GM23338 (cell line): Measurements from ENCODE around the gene OAS2. TPM values are rescaled to one million over a fixed set of nuclear protein-coding genes. Genes with fewer than 3 reads are reported as not detected.

Source experiments
- ATAC-seq: fragments of 200-7000 bp; cut with Tn5 transposase; 3 replicates; pipeline ENCODE4 v1.9.1; 2020
- DNase-seq: peaks from one replicate; pipeline ENCODE4 v3.0.0-alpha.2; 2015; ENCODE audit warnings: low spot score
- H2AFZ ChIP-seq: fragments of 200-600 bp; sonication (generic); 2 replicates; pipeline ENCODE4 v1.8.0; 2016; ENCODE audit warnings: antibody characterized with exemption, mild to moderate bottlenecking, moderate library complexity
- H3F3A ChIP-seq: fragments of 200-600 bp; sonication (generic); replicated peaks from 2 replicates; pipeline ENCODE4 v1.8.0; 2017; ENCODE audit warnings: antibody characterized with exemption, mixed run types, low read depth
- H3K27ac ChIP-seq: fragments of 200-600 bp; sonication (generic); 2 replicates; pipeline ENCODE4 v1.6.1; 2016; ENCODE audit warnings: low read depth
- H3K27me3 ChIP-seq: fragments of 200-600 bp; sonication (generic); 2 replicates; pipeline ENCODE4 v1.8.0; 2016; ENCODE audit warnings: mild to moderate bottlenecking, mixed run types, moderate library complexity; ENCODE audit not compliant: insufficient read depth
- H3K36me3 ChIP-seq: fragments of 200-600 bp; sonication (generic); 2 replicates; pipeline ENCODE4 v1.8.0; 2016; ENCODE audit warnings: mild to moderate bottlenecking; ENCODE audit not compliant: insufficient read depth
- H3K4me1 ChIP-seq: fragments of 200-600 bp; sonication (generic); 2 replicates; pipeline ENCODE4 v1.8.0; 2016; ENCODE audit warnings: mild to moderate bottlenecking, moderate library complexity; ENCODE audit not compliant: insufficient read depth
- H3K4me2 ChIP-seq: fragments of 200-600 bp; sonication (generic); 2 replicates; pipeline ENCODE4 v1.7.1; 2017; ENCODE audit warnings: mixed run types
- H3K4me3 ChIP-seq: fragments of 200-600 bp; sonication (generic); 2 replicates; pipeline ENCODE4 v1.6.1; 2016; ENCODE audit warnings: mixed run types
- H3K79me2 ChIP-seq: fragments of 200-600 bp; sonication (generic); replicated peaks from 2 replicates; pipeline ENCODE4 v1.8.0; 2017; ENCODE audit warnings: mild to moderate bottlenecking; ENCODE audit not compliant: insufficient read depth
- H3K9me2 ChIP-seq: fragments of 200-600 bp; sonication (generic); 2 replicates; pipeline ENCODE4 v1.8.0; 2017; ENCODE audit not compliant: insufficient read depth
- H4K20me1 ChIP-seq: fragments of 200-600 bp; sonication (generic); replicated peaks from 2 replicates; pipeline ENCODE4 v1.8.0; 2017; ENCODE audit warnings: mild to moderate bottlenecking; ENCODE audit not compliant: insufficient read depth
- H3K27ac Mint-ChIP-seq: 2 replicates; pipeline ENCODE4 v1.8.0; 2020; ENCODE audit warnings: inconsistent platforms, mild to moderate bottlenecking, moderate library complexity, mixed read lengths
- H3K27me3 Mint-ChIP-seq: 3 replicates; pipeline ENCODE4 v1.8.0; 2022; ENCODE audit warnings: low read depth, mild to moderate bottlenecking, moderate library complexity, mixed read lengths, inconsistent platforms; ENCODE audit not compliant: insufficient read depth, poor library complexity
- H3K36me3 Mint-ChIP-seq: 3 replicates; pipeline ENCODE4 v1.8.0; 2021; ENCODE audit warnings: low read depth, mild to moderate bottlenecking, inconsistent platforms, moderate library complexity, mixed read lengths
- H3K4me1 Mint-ChIP-seq: 3 replicates; pipeline ENCODE4 v1.8.0; 2020; ENCODE audit warnings: mild to moderate bottlenecking, inconsistent platforms, mixed read lengths
- H3K4me3 Mint-ChIP-seq: 3 replicates; pipeline ENCODE4 v1.8.0; 2021; ENCODE audit warnings: moderate library complexity, mild to moderate bottlenecking, inconsistent platforms, mixed read lengths
- H3K9me3 Mint-ChIP-seq: 3 replicates; pipeline ENCODE4 v1.8.0; 2020; ENCODE audit warnings: moderate library complexity, mild to moderate bottlenecking, inconsistent platforms, mixed read lengths
- CREB1 ChIP-seq: fragments of 250-450 bp; sonication (Bioruptor Pico); IDR thresholded peaks from 2 replicates; pipeline ENCODE4 v1.5.0; 2020; ENCODE audit warnings: low read depth, mild to moderate bottlenecking, moderate library complexity
- CTCF ChIP-seq, 2 experiments: fragments of 200-600 bp in 1 of 2; sonication (generic) in 1 of 2; conservative IDR thresholded peaks; 2 replicates each; pipeline versions ENCODE4 v1.5.1 to v1.6.1; 2016 to 2017; ENCODE audit warnings: antibody characterized with exemption in 2 of 2, low read depth in 2 of 2, mild to moderate bottlenecking in 2 of 2, moderate library complexity in 1 of 2
- ETS1 ChIP-seq: IDR thresholded peaks from 2 replicates; pipeline ENCODE4 v1.6.1; 2016; ENCODE audit warnings: antibody characterized with exemption
- EZH2 ChIP-seq: fragments of 200-600 bp; sonication (generic); IDR thresholded peaks from one replicate; pipeline ENCODE4 v1.8.0; 2017; ENCODE audit warnings: antibody characterized with exemption, mild to moderate bottlenecking, low read depth; ENCODE audit not compliant: unreplicated experiment
- EZH2phosphoT487 ChIP-seq: fragments of 200-600 bp; sonication (generic); IDR thresholded peaks from one replicate; pipeline ENCODE4 v1.8.1; 2018; ENCODE audit warnings: antibody characterized with exemption; ENCODE audit not compliant: unreplicated experiment
- JUNB ChIP-seq: IDR thresholded peaks from one replicate; pipeline ENCODE4 v1.6.1; 2016; ENCODE audit warnings: antibody characterized with exemption; ENCODE audit not compliant: unreplicated experiment
- NANOG ChIP-seq: IDR thresholded peaks from 2 replicates; pipeline ENCODE4 v1.6.1; 2016; ENCODE audit warnings: antibody characterized with exemption, borderline replicate concordance
- POLR2AphosphoS5 ChIP-seq: IDR thresholded peaks from 2 replicates; pipeline ENCODE4 v1.6.1; 2016; ENCODE audit warnings: antibody characterized with exemption, low read depth
- REST ChIP-seq: IDR thresholded peaks from one replicate; pipeline ENCODE4 v1.6.1; 2018; ENCODE audit warnings: antibody characterized with exemption; ENCODE audit not compliant: unreplicated experiment
- STAT1 ChIP-seq: IDR thresholded peaks from one replicate; pipeline ENCODE4 v1.6.1; 2016; ENCODE audit warnings: antibody characterized with exemption; ENCODE audit not compliant: unreplicated experiment
- ZNF114 ChIP-seq: fragments of 250-450 bp; sonication (Bioruptor Pico); IDR thresholded peaks from 2 replicates; pipeline ENCODE4 v1.5.0; 2020; ENCODE audit warnings: mild to moderate bottlenecking, moderate library complexity
- ZNF331 ChIP-seq: fragments of 250-450 bp; sonication (Bioruptor Pico); IDR thresholded peaks from 2 replicates; pipeline ENCODE4 v1.5.0; 2020; ENCODE audit warnings: low read depth, mild to moderate bottlenecking, moderate library complexity
- ZNF462 ChIP-seq: fragments of 250-450 bp; sonication (Bioruptor Pico); IDR thresholded peaks from 2 replicates; pipeline ENCODE4 v1.5.0; 2020; ENCODE audit warnings: mild to moderate bottlenecking, moderate library complexity
- polyA plus RNA-seq: library from polyadenylated mRNA; unstranded; fragments of >200 nt; fragmentation: Nextera tagmentation; extraction: Ambion mirVana; gene quantifications from 2 replicates; pipeline ENCODE4 v1.2.1, GENCODE V29; 2016
- total RNA-seq: library from RNA; depleted of rRNA; stranded (reverse); fragments of >200 nt; shearing (Covaris generic); gene quantifications from 2 replicates; pipeline ENCODE4 v1.2.3, GENCODE V29; 2014

The OAS2 gene
- total and polyA plus RNA-seq, 2 experiments from 2014 or later, result 0.10 TPM; not detected in 1

GRCh38 chr12:113040722-113041171, 62.4 kb downstream of the OAS2 start:
- no peak for TF ChIP-seq CREB1 (CRISPR knock-in tag)
- no peak for TF ChIP-seq REST
- no peak for TF ChIP-seq ZNF331 (CRISPR knock-in tag)
- TF ChIP-seq ZNF462, result no peak
- TF ChIP-seq ZNF114, result no peak
- no peak for TF ChIP-seq STAT1
- TF ChIP-seq EZH2, result no peak
- TF ChIP-seq CTCF (conservative IDR thresholded peaks at IDR 0.05; ENCODE audit: low read depth in 2 of 2), result no peak
- no peak for TF ChIP-seq EZH2phosphoT487
- TF ChIP-seq JUNB, result no peak
- no peak for TF ChIP-seq NANOG
- TF ChIP-seq ETS1, result no peak
- no peak for TF ChIP-seq POLR2AphosphoS5
- H2AFZ ChIP-seq, result no peak overlapping the region
- Mint-ChIP-seq H3K9me3 (no peaks in the 10 kb centered on the region), H3K4me3 (no peak overlapping the region), H3K4me1 (no peaks in the 10 kb centered on the region), H3K27ac (no peak overlapping the region), H3K27me3 (peaks cover 7% of the 10 kb centered on the region), H3K36me3 (no peaks in the 10 kb centered on the region)
- ATAC-seq, result no peak; the same call in 2 of the 3 replicates
- H3K79me2 ChIP-seq, result no peaks in the 10 kb centered on the region
- H3K9me2 ChIP-seq, result no peaks in the 10 kb centered on the region
- H4K20me1 ChIP-seq, result no peaks in the 10 kb centered on the region
- no peaks in the 10 kb centered on the region for H3F3A ChIP-seq
- no peaks in the 10 kb centered on the region for H3K36me3 ChIP-seq
- H3K27ac ChIP-seq, result no peak overlapping the region
- H3K4me2 ChIP-seq, result no peak overlapping the region
- H3K4me1 ChIP-seq, result no peaks in the 10 kb centered on the region
- no peaks in the 10 kb centered on the region for H3K27me3 ChIP-seq
- no peak overlapping the region for H3K4me3 ChIP-seq
- DNase-seq, result no peak
